ENCODE data around the gene GLI3. TPM values are rescaled to one million over a fixed set of nuclear protein-coding genes. Genes with fewer than 3 reads are reported as not detected.

The GLI3 gene
- total and polyA plus RNA-seq, 10 of the 15 experiments (the other 5 are each of a cell fraction or from before 2014, with no cell fraction given): 0.01 TPM; not detected in 8

DNA sequence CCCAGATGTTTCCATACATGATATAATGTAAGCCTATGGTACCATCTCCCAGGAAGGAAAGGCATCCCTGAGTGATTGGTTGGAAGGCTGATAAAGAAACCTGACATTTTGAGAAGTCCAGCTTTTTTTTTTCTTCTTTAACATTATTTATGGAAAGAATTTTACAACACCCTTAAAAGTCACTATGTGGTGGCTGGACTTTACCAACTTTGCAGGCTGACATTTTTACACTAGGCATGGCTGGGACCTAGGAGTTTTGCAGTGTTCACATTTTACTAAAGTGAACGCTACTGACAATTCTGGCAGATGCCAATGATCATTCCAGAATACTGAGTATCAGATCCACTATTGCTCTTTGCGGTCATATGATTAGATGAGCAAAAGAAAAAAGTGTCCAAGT, 239.9 kb downstream of the GLI3 start (continued):
- TF ChIP-seq, protein P1, sequence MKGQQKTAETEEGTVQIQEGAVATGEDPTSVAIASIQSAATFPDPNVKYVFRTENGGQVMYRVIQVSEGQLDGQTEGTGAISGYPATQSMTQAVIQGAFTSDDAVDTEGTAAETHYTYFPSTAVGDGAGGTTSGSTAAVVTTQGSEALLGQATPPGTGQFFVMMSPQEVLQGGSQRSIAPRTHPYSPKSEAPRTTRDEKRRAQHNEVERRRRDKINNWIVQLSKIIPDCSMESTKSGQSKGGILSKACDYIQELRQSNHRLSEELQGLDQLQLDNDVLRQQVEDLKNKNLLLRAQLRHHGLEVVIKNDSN (IDR thresholded peaks at IDR 0.05; ENCODE audit: borderline replicate concordance, extremely low read length, insufficient read depth, low read depth, low read length): no peak
- TF ChIP-seq KAT2A (conservative IDR thresholded peaks at IDR 0.05; ENCODE audit: control insufficient read depth, low read depth, low read length): no peak
- TF ChIP-seq MYB (IDR thresholded peaks at IDR 0.05; ENCODE audit: borderline replicate concordance, low read depth, low read length): no peak
- no peak for TF ChIP-seq ZNF207 (IDR thresholded peaks at IDR 0.05; ENCODE audit: borderline replicate concordance)
- TF ChIP-seq, protein P2, sequence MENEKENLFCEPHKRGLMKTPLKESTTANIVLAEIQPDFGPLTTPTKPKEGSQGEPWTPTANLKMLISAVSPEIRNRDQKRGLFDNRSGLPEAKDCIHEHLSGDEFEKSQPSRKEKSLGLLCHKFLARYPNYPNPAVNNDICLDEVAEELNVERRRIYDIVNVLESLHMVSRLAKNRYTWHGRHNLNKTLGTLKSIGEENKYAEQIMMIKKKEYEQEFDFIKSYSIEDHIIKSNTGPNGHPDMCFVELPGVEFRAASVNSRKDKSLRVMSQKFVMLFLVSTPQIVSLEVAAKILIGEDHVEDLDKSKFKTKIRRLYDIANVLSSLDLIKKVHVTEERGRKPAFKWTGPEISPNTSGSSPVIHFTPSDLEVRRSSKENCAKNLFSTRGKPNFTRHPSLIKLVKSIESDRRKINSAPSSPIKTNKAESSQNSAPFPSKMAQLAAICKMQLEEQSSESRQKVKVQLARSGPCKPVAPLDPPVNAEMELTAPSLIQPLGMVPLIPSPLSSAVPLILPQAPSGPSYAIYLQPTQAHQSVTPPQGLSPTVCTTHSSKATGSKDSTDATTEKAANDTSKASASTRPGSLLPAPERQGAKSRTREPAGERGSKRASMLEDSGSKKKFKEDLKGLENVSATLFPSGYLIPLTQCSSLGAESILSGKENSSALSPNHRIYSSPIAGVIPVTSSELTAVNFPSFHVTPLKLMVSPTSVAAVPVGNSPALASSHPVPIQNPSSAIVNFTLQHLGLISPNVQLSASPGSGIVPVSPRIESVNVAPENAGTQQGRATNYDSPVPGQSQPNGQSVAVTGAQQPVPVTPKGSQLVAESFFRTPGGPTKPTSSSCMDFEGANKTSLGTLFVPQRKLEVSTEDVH (IDR thresholded peaks at IDR 0.05; ENCODE audit: low read depth, partially characterized antibody): no peak

DNA sequence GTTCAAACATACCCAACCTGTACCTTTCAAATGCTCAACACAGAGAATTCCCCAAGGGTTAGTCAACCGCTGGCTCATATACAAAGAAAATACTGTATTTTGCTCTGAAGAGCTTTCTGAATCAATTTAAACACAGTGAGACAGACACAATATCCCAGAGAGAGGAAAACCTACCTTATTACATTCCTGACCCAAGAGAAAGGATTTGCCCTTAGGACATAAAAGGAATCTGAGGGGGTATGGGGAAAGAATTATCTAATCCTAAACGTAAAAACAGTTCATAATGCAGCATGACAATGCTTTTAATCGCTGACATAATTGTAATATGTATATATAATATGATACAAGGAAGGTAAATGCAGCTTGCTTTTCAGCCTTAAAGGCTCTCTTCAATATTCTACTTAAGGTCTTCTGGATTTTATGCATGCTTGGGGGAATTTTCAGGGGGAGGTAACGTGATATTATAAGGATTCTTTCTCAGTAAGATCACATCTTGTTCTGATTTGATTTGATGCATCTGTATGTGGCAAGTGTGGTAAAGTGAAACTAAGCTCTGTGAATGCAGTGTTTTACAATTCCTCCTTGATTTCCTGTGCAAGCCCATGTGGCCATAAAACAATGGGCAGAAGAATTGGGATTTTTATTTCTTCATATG, 240.5 kb downstream of the GLI3 start:
- SMC1A ChIA-PET (ENCODE audit: uncharacterized antibody, unreplicated experiment): interaction anchor here (0.6 kb wide), 1 partner anchor 883 kb away, joined by 3 read pairs; no protein-coding TSS in a partner anchor
- Histone ChIP-seq H3K4me1 (ENCODE audit: control insufficient read depth, insufficient read depth, low read length) (no peaks in the 10 kb centered on the region), H3K9ac (ENCODE audit: control insufficient read depth, insufficient read depth, low read length) (no peak overlapping the region), H3K79me2 (ENCODE audit: control insufficient read depth, insufficient read depth, low read length) (no peaks in the 10 kb centered on the region), H3K4me2 (ENCODE audit: control insufficient read depth, insufficient read depth) (no peak overlapping the region), H3K27me3 (replicated peaks in 1 of 2; ENCODE audit: control insufficient read depth in 2 of 2, insufficient read depth in 2 of 2, low read length in 1 of 2) (no peaks in the 10 kb centered on the region), H3K27ac (ENCODE audit: control insufficient read depth, insufficient read depth) (no peak overlapping the region), H3K9me3 (replicated peaks; ENCODE audit: control insufficient read depth, insufficient read depth, low read length) (no peaks in the 10 kb centered on the region), H3K36me3 (ENCODE audit: control insufficient read depth in 2 of 2, insufficient read depth in 2 of 2, low read length in 1 of 2) (no peaks in the 10 kb centered on the region), H4K20me1 (ENCODE audit: control insufficient read depth, insufficient read depth) (no peaks in the 10 kb centered on the region), H3K4me3 (no peak overlapping the region), H2AFZ (ENCODE audit: control insufficient read depth, low read depth, low read length) (no peak overlapping the region)
- FAIRE-seq: no peak
- ATAC-seq: no peak
- DNase-seq (ENCODE audit: low read depth, low spot score): no peak
- in situ Hi-C loops (cut with MboI): no loop called here
- POLR2A ChIA-PET: no interaction called here
- RAD21 ChIA-PET (ENCODE audit: unreplicated experiment): no interaction called here
- WGBS (ENCODE audit: insufficient coverage, insufficient replicate concordance, low lambda C conversion rate, missing lambda C conversion rate): 0% methylated on average over 4 of the region's 4 CpGs
- intact Hi-C loops (cut with micrococcal nuclease; ENCODE audit: unreplicated experiment): no loop called here
- CTCF ChIA-PET: interaction anchor here (1.7 kb wide), 1 partner anchor 20 kb away, joined by 9 read pairs; no protein-coding TSS in a partner anchor
- no TSS peak for BruUV-seq (replicated peaks)
- no peak for TF ChIP-seq SPI1 (IDR thresholded peaks at IDR 0.05; ENCODE audit: borderline replicate concordance, insufficient read depth, low read depth, low read length)
- TF ChIP-seq BRCA1 (IDR thresholded peaks at IDR 0.05; ENCODE audit: low read depth, low read length): no peak
- TF ChIP-seq MYC (IDR thresholded peaks at IDR 0.05; ENCODE audit: insufficient read depth, insufficient read length, insufficient replicate concordance, low read length, severe bottlenecking): no peak
- TF ChIP-seq, protein P3, sequence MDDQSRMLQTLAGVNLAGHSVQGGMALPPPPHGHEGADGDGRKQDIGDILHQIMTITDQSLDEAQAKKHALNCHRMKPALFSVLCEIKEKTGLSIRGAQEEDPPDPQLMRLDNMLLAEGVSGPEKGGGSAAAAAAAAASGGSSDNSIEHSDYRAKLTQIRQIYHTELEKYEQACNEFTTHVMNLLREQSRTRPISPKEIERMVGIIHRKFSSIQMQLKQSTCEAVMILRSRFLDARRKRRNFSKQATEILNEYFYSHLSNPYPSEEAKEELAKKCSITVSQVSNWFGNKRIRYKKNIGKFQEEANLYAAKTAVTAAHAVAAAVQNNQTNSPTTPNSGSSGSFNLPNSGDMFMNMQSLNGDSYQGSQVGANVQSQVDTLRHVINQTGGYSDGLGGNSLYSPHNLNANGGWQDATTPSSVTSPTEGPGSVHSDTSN (IDR thresholded peaks at IDR 0.05; ENCODE audit: insufficient replicate concordance, low read depth, low read length): no peak
- TF ChIP-seq, protein P4, sequence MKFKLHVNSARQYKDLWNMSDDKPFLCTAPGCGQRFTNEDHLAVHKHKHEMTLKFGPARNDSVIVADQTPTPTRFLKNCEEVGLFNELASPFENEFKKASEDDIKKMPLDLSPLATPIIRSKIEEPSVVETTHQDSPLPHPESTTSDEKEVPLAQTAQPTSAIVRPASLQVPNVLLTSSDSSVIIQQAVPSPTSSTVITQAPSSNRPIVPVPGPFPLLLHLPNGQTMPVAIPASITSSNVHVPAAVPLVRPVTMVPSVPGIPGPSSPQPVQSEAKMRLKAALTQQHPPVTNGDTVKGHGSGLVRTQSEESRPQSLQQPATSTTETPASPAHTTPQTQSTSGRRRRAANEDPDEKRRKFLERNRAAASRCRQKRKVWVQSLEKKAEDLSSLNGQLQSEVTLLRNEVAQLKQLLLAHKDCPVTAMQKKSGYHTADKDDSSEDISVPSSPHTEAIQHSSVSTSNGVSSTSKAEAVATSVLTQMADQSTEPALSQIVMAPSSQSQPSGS (IDR thresholded peaks at IDR 0.05; ENCODE audit: low read length): no peak
- TF ChIP-seq STAT3 (IDR thresholded peaks at IDR 0.05; ENCODE audit: low read depth, low read length): no peak
- no peak for TF ChIP-seq POLR2AphosphoS5 (IDR thresholded peaks at IDR 0.05; ENCODE audit: low read length)

Data from GM12878 (cell line).